ENCODE measurements around the gene SNTG2. TPM values are rescaled to one million over a fixed set of nuclear protein-coding genes. Genes with fewer than 3 reads are reported as not detected.

Gene SNTG2
- polyA plus RNA-seq, 1 experiment = 0.31 TPM

GRCh38 chr2:1301056-1301455, 350.4 kb downstream of the SNTG2 start:
- POLR2A ChIA-PET = no interaction called here
- H3K27me3 ChIP-seq (ENCODE audit: control insufficient read depth, insufficient read depth, low read length) = no peaks in the 10 kb centered on the region
- DNase-seq (ENCODE audit: low read depth) = no peak
- no peak overlapping the region for H3K4me3 ChIP-seq (ENCODE audit: low read depth, low read length)
- no peaks in the 10 kb centered on the region for H3K36me3 ChIP-seq (ENCODE audit: control insufficient read depth, insufficient read depth, low read length)
- CTCF ChIA-PET = interaction anchor here (1.2 kb wide), 1 partner anchor 175 kb away, joined by 3 read pairs; no protein-coding TSS in a partner anchor
- no peak for TF ChIP-seq CTCF (IDR thresholded peaks at IDR 0.05; ENCODE audit: insufficient read depth, low read depth, low read length)

DNA sequence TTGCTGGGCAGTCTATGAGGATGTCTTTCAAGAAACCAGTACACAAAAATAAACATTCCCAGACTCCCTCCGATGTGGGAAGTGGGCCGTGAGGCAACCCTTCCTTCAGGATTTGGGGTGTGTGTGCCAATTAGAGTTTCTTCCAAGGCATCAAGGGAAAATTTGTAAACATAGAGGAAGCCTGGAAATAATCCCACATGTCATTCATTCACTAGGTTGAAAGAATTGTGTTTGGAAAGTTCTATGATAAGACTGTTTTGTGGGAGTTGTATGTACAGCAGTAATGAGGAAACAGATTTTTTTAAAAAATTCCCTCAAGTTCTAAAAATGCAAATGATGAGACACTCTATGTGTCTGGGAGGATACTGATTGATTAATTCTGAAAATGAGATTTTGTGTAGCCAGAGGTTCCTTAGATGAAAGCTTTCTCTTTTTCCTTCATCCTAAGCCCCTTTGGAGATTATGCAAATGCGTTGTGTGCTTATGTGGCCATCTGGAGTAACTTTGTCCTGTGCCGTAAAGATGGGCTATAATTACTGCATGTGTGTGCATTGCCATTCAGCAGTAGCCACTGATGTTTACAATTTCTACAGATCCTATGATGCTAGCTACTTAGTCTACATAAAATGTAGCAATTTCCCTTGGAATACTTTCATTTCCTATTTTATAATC, 354.8 kb downstream of the SNTG2 start:
- Histone ChIP-seq H3K4me3 (ENCODE audit: low read depth, low read length) (no peak overlapping the region), H3K36me3 (ENCODE audit: control insufficient read depth, insufficient read depth, low read length) (no peaks in the 10 kb centered on the region), H3K27me3 (ENCODE audit: control insufficient read depth, insufficient read depth, low read length) (no peaks in the 10 kb centered on the region)
- ChIA-PET POLR2A (no interaction called here), CTCF (no interaction called here)
- no peak for DNase-seq (ENCODE audit: low read depth)
- TF ChIP-seq CTCF (IDR thresholded peaks at IDR 0.05; ENCODE audit: insufficient read depth, low read depth, low read length) = no peak

GRCh38 chr2:1306014-1306686, 355.5 kb downstream of the SNTG2 start:
- no peak for TF ChIP-seq CTCF (IDR thresholded peaks at IDR 0.05; ENCODE audit: insufficient read depth, low read depth, low read length)
- H3K36me3 ChIP-seq (ENCODE audit: control insufficient read depth, insufficient read depth, low read length) = no peaks in the 10 kb centered on the region

GRCh38 chr2:1306687-1307516, 356.3 kb downstream of the SNTG2 start:
- no peak for DNase-seq (ENCODE audit: low read depth)
- Histone ChIP-seq H3K36me3 (ENCODE audit: control insufficient read depth, insufficient read depth, low read length) (no peaks in the 10 kb centered on the region), H3K27me3 (ENCODE audit: control insufficient read depth, insufficient read depth, low read length) (no peaks in the 10 kb centered on the region), H3K4me3 (ENCODE audit: low read depth, low read length) (no peak overlapping the region)
- ChIA-PET CTCF (no interaction called here), POLR2A (no interaction called here)
- TF ChIP-seq CTCF (IDR thresholded peaks at IDR 0.05; ENCODE audit: insufficient read depth, low read depth, low read length) = no peak

More at GRCh38 chr2:1306014-1306686, 355.5 kb downstream of the SNTG2 start:
- H3K27me3 ChIP-seq (ENCODE audit: control insufficient read depth, insufficient read depth, low read length) = no peaks in the 10 kb centered on the region
- ChIA-PET POLR2A (no interaction called here), CTCF (no interaction called here)
- no peak for DNase-seq (ENCODE audit: low read depth)
- H3K4me3 ChIP-seq (ENCODE audit: low read depth, low read length) = no peak overlapping the region

DNA sequence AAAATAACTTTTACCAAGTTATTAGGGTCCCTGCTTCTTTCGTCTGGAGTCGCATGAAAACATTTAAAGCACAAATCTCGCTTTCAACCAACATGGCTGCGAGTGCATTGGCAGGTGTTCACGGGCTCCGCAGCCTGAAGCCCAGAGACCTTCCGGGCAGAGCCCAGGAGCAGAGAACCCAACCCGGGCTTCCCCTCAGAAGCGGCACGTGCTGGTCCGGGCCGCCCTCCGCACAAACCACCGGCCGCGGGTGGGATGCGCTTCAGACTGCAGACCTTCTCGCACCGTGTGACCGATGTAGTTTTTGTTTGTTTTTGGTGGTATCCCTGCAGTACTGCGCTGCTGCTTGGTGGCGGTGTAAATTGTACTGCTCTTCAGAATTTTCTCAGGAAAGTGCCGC, 357.0 kb downstream of the SNTG2 start:
- DNase-seq (ENCODE audit: low read depth) = no peak
- ChIA-PET POLR2A (no interaction called here), CTCF (no interaction called here)
- H3K4me3 ChIP-seq (ENCODE audit: low read depth, low read length) = no peak overlapping the region
- no peaks in the 10 kb centered on the region for H3K36me3 ChIP-seq (ENCODE audit: control insufficient read depth, insufficient read depth, low read length)
- no peak for TF ChIP-seq CTCF (IDR thresholded peaks at IDR 0.05; ENCODE audit: insufficient read depth, low read depth, low read length)
- H3K27me3 ChIP-seq (ENCODE audit: control insufficient read depth, insufficient read depth, low read length) = no peaks in the 10 kb centered on the region

Measured in BJ (cell line).